AG04450 (cell line): Measurements from ENCODE around the gene PDE6H. TPM values are rescaled to one million over a fixed set of nuclear protein-coding genes. Genes with fewer than 3 reads are reported as not detected.

Experiments used
- CTCF ChIA-PET: fragments of 300-600, 350-600 bp; formaldehyde crosslinking; extraction: SDS; loops from one replicate; lab custom pipeline; 2022; ENCODE audit warnings: antibody characterized with exemption, inconsistent platforms; lab: Charles Lee
- POLR2A ChIA-PET: fragments of 350-600 bp; formaldehyde crosslinking; extraction: SDS; loops from one replicate; lab custom pipeline; 2021; ENCODE audit warnings: antibody characterized with exemption, inconsistent platforms; lab: Yijun Ruan, JAX
- DNase-seq: peaks from one replicate; pipeline ENCODE4 v3.0.0-alpha.2; 2011; ENCODE audit warnings: low read depth, low spot score
- H3K27ac ChIP-seq: one replicate; pipeline ENCODE4 v1.5.1; 2012; ENCODE audit warnings: low read depth, low read length, control low read depth
- H3K27me3 ChIP-seq: one replicate; pipeline ENCODE4 v1.6.0; 2012; ENCODE audit warnings: low read length; ENCODE audit not compliant: control insufficient read depth, insufficient read depth
- H3K4me3 ChIP-seq: 2 replicates; pipeline ENCODE4 v1.5.1; 2011; ENCODE audit warnings: mild to moderate bottlenecking, low read depth, low read length, control low read depth
- H3K9me3 ChIP-seq: 2 replicates; pipeline ENCODE4 v1.5.1; 2012; ENCODE audit warnings: low read length; ENCODE audit not compliant: control insufficient read depth, insufficient read depth
- polyA plus RNA-seq: library from polyadenylated mRNA; depleted of rRNA; stranded (reverse); fragments of >200 nt; gene quantifications from 2 replicates; pipeline ENCODE4 v1.2.3, GENCODE V29; 2011; rRNA removed
- TF ChIP-seq, protein P1 (sequence below): IDR thresholded peaks from 2 replicates; pipeline ENCODE4 v1.5.1; 2011; ENCODE audit warnings: low read depth, low read length, control low read depth, inconsistent platforms

The PDE6H gene
- polyA plus RNA-seq, 1 experiment = not detected

GRCh38 chr12:15011162-15011561, 38.3 kb downstream of the PDE6H start:
- H3K9me3 ChIP-seq = no peaks in the 10 kb centered on the region
- CTCF ChIA-PET = interaction anchor here (1.1 kb wide), 1 partner anchor 210 kb away, joined by 4 read pairs; the partner anchor contains the start of gene RERG
- TF ChIP-seq, protein P1, sequence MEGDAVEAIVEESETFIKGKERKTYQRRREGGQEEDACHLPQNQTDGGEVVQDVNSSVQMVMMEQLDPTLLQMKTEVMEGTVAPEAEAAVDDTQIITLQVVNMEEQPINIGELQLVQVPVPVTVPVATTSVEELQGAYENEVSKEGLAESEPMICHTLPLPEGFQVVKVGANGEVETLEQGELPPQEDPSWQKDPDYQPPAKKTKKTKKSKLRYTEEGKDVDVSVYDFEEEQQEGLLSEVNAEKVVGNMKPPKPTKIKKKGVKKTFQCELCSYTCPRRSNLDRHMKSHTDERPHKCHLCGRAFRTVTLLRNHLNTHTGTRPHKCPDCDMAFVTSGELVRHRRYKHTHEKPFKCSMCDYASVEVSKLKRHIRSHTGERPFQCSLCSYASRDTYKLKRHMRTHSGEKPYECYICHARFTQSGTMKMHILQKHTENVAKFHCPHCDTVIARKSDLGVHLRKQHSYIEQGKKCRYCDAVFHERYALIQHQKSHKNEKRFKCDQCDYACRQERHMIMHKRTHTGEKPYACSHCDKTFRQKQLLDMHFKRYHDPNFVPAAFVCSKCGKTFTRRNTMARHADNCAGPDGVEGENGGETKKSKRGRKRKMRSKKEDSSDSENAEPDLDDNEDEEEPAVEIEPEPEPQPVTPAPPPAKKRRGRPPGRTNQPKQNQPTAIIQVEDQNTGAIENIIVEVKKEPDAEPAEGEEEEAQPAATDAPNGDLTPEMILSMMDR = peak; percentile 29

DNA sequence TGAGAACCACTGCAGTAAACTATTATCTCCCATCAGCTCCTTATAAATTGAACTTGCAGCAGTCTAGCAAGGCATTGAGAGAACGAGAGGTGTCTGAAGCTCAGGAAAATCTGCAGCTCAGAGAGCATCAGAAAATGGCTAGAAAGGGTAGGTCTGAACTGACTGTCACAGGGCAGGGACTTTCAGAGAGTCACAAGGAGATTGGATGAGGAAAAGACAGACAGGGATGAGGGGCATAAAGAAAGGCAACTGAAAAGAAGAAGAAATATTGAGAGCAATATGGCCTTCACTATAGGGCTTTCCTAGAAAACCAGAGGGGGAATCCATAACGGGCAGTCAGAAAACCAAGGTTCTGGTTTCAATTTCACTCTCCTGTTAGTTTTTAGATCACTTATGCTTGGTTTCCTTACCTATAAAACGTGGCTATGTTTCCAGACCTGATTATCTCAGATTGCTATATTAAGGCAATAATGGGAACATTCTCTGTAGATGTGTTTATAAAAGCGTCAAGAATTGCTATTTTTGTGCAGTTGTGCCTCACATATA, 40.9 kb downstream of the PDE6H start:
- ChIA-PET CTCF (no interaction called here), POLR2A (no interaction called here)
- Histone ChIP-seq H3K4me3 (no peak overlapping the region), H3K9me3 (no peaks in the 10 kb centered on the region), H3K27me3 (no peaks in the 10 kb centered on the region), H3K27ac (no peak overlapping the region)
- TF ChIP-seq, protein P1 = no peak
- no peak for DNase-seq

More at GRCh38 chr12:15011162-15011561, 38.3 kb downstream of the PDE6H start:
- POLR2A ChIA-PET = no interaction called here
- no peaks in the 10 kb centered on the region for H3K27me3 ChIP-seq
- no peak for DNase-seq
- H3K4me3 ChIP-seq = no peak overlapping the region
- no peak overlapping the region for H3K27ac ChIP-seq

- ChIA-PET CTCF (interaction anchor here (2.3 kb wide), 1 partner anchor 206 kb away, joined by 7 read pairs; the partner anchor contains the start of gene RERG), POLR2A (no interaction called here)
- no peaks in the 10 kb centered on the region for H3K9me3 ChIP-seq
- DNase-seq = no peak
- no peak overlapping the region for H3K4me3 ChIP-seq
- no peaks in the 10 kb centered on the region for H3K27me3 ChIP-seq
- TF ChIP-seq, protein P1 = no peak
- no peak overlapping the region for H3K27ac ChIP-seq
These were observed 41.9 kb downstream of the PDE6H start for GRCh38 chr12:15014708-15015107.

- POLR2A ChIA-PET = no interaction called here
- DNase-seq = no peak
These were observed 42.3 kb downstream of the PDE6H start for GRCh38 chr12:15015121-15015520.

GRCh38 chr12:15020156-15020555, 47.3 kb downstream of the PDE6H start:
- Histone ChIP-seq H3K27me3 (no peaks in the 10 kb centered on the region), H3K27ac (no peak overlapping the region), H3K4me3 (no peak overlapping the region), H3K9me3 (no peaks in the 10 kb centered on the region)
- CTCF ChIA-PET = no interaction called here
- POLR2A ChIA-PET = no interaction called here
- no peak for DNase-seq
- TF ChIP-seq, protein P1 = no peak

More at GRCh38 chr12:15015121-15015520, 42.3 kb downstream of the PDE6H start:
- H3K4me3 ChIP-seq = no peak overlapping the region
- H3K27me3 ChIP-seq = no peaks in the 10 kb centered on the region
- H3K27ac ChIP-seq = no peak overlapping the region
- TF ChIP-seq, protein P1 = no peak
- H3K9me3 ChIP-seq = no peaks in the 10 kb centered on the region
- CTCF ChIA-PET = interaction anchor here (2.3 kb wide), 1 partner anchor 206 kb away, joined by 7 read pairs; the partner anchor contains the start of gene RERG

Other genes with a start within 250 kb of the PDE6H start
- gene WBP11, start 169.6 kb upstream of the PDE6H start, polyA plus RNA-seq = 13.2 and 16.5 TPM in 2 replicates
- gene C12orf60, start 169.4 kb upstream of the PDE6H start, polyA plus RNA-seq = 0.57 and 1.0 TPM in 2 replicates
- gene SMCO3, start 158.9 kb upstream of the PDE6H start, polyA plus RNA-seq = 0.05 TPM in 1 of 2 replicates, not detected in the other
- gene ART4, start 129.5 kb upstream of the PDE6H start, polyA plus RNA-seq = not detected in 2 replicates
- 3.9 and 4.0 TPM in 2 replicates for gene MGP, start 87.2 kb upstream of the PDE6H start, polyA plus RNA-seq
- gene ERP27, start 34.5 kb upstream of the PDE6H start, polyA plus RNA-seq = not detected in 2 replicates
- gene ARHGDIB, start 11.4 kb upstream of the PDE6H start, polyA plus RNA-seq = 8.9 and 10.0 TPM in 2 replicates
- gene RERG, start 248.4 kb downstream of the PDE6H start, polyA plus RNA-seq = 0.12 and 0.16 TPM in 2 replicates